ENCODE results near the gene PWP2.

The PWP2 gene

GRCh38 chr21:44107026-44107501 lies at the start of gene PWP2:
PWP2 (plus strand) TSS chr21:44107399; CDS start chr21:44107417, 18 bp downstream.
- DNase-seq, result peak in 1 of 2 donors; percentile 61

DNA sequence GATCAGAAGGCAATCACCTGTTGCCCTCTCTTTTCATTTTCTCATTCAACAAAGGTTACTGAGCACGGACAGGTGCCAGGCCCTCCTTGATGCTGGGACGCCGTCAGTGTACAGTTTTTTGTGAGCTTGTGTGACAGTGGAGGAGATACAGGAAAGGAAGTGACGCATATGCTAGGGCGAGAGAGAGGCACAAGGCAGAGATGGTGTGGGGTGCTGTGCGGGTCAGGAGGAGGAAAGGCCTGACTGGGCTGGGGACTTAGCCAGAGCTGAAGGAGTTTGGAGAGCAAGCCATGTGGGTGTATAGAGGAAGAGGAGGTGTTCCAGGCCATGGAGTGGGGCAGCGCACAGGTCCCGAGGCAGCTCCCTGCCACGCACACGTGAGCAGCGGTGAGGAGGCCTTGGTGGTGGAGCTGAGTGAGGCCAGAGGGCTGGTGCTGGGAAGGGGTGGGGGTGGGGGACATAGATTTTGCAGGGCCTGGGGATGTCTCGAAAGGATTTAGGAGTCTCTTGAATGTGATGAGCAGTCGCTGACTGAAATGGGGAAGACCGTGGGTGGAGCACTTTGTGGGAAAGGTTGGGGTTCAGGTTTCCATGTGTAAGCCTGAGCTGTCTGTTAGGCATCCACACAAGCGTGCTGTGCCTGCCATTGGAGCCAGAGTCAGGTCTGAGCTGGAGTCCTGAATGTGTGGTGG lies 49.1 kb upstream of the PWP2 start:
- peak; percentile 42 to 47 for DNase-seq

GRCh38 chr21:44058652-44058964 lies 48.6 kb upstream of the PWP2 start:
- DNase-seq, result no peak

- DNase-seq, result no peak
Measured at GRCh38 chr21:44058981-44059380, 48.2 kb upstream of the PWP2 start.

DNA sequence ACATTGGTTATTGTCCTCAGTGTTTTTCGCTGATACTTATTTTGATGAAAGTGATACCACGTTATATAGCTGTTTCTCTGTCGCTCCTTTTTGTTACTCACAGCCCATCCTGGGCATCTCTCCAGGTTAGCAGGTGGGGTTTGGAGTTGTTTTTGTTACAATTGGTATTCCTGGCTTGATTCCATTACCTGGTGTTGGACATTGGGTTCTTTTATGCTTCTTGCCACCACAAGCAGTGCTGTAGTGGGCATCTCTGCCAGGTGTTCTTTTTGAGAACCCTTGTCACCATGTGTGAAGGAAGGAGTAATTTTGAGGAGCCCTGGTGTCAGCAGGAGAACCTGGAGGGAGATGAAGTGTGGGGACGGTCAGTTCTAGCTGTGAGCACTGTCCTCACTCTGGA lies 47.5 kb upstream of the PWP2 start:
- DNase-seq, result no peak

DNA sequence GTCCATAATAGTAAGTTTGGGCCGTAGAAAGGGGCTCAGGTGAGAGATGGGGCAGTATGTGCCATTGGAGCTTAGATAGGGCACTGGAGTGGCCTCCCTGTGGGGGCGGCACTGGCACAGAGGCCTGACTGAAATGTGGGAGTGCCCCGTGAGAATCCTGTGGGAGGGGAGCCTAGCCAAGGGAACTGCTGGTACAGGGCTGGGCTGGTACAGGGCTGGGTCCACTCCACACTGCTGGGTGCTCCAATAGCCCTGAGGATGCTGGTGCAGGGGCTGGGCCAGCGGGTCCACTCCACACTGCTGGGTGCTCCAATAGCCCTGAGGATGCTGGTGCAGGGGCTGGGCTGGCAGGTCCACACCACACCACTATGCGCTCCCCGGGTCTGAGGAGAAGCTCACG lies 44.8 kb upstream of the PWP2 start:
- DNase-seq, result no peak

DNA sequence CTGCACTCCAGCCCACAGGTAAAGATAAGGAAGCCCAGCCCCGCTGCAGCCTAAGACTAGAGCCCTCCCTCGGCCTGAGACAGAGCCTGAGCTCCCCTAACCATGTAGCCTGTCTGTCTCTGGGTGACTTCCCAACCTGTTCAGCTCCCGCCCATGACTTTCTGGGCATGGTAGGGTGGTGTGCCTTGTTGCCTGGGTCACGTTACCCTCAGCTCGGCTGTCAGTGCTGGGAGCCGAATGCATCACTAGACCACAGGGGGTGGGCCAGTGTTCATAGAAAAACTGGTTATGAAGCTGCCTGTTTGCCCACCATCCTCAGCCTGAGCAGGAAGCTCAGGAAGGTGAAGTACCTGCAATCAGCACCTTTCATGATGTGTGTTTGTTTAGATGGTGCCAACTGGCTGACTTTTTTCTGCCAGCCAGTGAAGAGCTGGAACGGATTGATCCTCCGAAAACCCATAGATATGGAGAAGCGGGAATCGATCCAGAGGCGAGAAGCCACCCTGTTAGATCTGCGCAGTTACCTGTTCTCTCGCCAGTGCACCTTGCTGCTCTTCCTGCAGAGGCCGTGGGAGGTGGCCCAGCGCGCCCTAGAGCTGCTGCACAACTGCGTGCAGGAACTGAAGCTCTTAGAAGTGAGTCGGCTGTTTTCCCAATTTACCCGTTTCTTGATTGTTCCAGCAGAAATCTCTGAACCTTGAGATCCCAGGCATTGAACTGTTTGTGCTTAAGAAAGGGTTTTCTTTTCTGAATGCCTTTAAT lies 43.9 kb upstream of the PWP2 start:
- no peak for DNase-seq

DNA sequence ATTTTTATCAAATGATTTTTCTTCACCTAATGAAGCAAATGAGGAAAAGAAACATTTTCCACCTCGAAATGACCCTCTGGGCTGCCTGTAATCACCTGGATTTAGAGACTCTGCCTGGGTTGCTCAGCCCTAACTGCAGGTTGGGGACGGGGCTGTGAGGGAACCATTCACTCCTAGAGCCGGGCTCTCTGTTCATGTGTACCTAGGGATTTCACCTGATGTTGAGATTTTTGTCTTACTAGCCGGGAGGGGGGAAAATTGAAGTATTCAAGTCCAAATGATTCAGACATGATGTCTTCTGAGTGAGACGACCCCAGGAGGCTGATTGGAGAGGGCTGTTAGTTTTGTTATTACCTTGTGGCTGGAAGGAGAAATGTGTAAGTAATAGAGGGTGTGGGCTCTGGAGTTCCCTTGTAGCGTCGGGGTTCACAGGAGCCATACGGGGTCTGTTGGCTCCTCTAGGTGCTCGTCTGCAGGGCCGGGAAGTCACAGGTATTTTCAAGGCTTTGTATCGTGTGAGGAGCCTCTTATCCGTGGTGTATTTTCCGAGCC lies 42.3 kb upstream of the PWP2 start:
- DNase-seq, result no peak

DNA sequence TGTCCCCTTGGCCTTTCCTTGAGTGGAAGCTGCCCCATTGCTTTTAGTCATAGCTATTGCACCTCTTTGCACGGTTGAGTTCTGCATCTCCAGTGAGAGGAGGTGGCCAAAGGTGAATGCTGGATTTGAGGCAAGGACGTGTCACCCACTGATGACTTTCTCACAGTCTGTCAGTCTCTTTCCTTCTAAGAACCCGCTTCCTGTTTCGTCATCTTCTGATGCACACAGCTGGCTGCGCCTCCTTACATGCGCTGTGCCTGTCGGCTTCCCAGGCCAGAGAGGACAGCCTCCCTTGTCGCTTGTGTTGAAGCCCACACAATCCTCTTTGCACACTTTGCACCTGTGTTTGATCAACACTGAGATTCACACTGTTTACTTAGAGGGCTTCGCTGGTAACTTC lies 41.8 kb upstream of the PWP2 start:
- DNase-seq, result peak; percentile 57

DNA sequence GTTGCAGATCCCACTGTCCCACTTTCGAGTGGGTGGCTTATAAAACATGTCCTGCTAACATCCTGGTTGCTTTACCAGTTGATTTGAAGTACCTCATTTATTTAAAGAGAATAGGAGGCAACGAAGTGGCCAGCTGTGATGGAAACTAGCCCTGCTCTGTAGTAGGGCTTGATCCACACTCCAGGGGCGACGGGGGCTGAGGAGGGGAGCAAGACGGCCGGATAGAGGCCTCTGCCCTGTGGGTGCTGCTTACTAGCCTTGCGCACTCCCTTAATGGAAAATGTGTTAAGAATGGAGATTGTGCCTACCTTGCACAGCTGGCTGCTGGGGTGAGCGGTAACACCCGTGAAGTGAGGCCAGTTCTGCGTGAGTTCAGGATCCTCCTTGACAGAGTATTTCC lies 41.1 kb upstream of the PWP2 start:
- no peak for DNase-seq

- DNase-seq, result no peak
Measured at GRCh38 chr21:44067011-44067839, 40.0 kb upstream of the PWP2 start.

- no peak for DNase-seq
Measured at GRCh38 chr21:44070391-44070790, 36.8 kb upstream of the PWP2 start.

DNA sequence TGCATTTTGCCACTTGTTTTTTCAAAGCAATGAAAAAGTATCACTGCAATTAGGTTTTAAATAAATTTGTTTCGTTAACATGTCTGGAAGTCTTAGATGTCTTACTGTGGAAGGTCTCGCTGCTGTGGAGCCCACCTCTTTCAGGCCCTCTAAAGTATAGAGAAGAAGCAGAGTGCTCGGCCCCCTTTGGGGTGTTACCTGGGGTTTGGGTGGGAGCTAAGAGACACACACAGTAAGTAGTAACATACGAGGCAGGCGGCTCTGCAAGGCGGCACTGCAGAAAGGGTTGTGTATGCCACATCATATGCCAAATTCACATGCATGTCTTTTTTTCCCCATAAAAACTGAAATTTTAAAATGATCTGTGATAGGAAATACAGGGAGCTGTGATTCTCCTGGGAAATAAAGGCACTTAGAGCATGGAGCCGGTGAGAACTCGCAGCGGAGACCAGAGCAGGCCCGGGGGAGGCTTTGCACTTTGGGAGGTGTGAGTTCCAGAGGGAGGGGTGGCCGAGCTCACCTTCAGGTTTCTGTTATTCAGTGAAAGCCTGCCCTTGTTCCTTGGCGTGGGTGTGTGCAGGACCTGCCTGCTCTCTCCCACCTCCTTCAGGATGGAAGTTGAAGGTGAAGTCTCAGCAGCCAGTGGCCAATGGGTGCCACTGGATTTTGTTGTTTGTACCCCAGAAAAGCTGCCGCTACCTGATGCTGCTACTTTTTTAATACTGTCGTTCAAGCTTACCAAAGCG lies 35.7 kb upstream of the PWP2 start:
- no peak for DNase-seq

DNA sequence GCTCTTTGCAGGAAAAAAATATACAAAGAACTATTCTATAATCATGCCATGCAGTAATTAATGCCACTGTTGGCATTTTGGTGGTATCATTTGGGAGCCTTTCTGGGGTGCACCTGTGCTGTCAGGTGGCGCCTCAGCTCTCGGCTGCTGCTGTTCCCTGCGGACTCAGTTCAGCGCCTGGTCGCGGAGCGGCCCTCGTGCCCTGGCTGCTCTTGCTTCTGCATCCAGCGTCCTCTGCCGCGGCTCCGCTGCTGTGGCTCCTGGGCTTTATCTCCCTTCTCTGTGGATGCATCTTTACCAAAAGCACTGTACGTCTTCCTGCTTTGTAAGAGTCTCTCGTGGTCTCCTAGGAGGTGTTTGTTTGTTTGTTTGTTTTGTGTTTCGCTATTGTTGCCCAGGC lies 35.1 kb upstream of the PWP2 start:
- DNase-seq, result no peak

DNA sequence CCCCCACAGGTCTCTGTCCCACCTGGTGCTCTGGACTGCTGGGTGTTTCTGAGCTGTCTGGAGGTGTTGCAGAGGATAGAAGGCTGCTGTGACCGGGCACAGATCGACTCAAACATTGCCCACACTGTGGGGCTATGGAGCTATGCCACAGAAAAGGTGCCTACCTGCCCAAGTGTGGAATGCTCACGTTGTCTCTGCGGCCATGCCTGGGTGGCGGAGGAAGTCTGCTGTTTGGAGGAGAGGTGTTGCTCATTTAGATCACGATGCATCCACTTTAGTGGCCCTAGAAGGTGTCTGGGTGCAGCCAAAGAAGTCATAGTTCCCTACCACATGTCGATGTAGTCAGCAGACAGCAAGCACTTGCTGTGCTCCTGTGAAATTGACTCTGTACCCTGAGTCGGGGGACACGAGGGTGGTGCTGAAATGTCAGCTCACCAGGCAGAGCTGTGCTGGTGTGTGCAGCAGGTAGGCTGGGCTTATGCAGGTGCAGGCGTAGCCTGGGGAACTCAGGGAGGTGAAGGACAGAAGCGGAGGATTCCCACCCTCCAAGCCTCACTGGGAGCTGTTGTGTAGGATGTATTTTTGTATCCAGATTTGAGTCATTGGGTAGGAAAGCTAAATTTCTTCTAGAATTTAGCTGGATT lies 32.8 kb upstream of the PWP2 start:
- no peak for DNase-seq

- DNase-seq, result no peak
Measured at GRCh38 chr21:44076316-44076715, 30.9 kb upstream of the PWP2 start.

DNA sequence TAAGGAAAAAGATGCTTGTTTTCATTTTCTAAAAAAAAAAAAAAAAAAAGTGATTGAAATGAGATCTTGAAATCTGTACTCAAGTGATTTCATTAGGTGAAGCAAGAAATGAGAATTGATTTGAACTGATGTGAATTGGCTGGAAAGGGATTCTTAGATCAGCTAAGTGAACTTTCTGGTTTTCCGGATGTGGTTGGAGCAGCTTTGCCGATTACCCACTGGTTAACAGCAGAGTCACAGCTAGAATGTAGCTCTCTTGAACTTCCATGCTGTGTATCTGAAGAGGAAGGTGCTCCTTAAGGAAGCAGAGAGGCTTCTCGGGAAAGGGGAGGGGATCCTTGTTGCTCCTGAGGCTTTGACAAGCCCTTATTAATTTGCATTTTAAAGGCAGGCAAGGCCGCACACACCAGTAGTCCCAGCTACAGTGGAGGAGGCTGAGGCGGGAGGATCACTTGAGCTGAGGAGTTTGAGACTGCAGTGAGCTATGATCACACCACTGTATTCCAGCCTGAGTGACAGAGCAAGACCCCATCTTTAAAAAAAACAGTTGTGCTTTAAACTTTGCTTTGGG lies 28.7 kb upstream of the PWP2 start:
- no peak for DNase-seq

DNA sequence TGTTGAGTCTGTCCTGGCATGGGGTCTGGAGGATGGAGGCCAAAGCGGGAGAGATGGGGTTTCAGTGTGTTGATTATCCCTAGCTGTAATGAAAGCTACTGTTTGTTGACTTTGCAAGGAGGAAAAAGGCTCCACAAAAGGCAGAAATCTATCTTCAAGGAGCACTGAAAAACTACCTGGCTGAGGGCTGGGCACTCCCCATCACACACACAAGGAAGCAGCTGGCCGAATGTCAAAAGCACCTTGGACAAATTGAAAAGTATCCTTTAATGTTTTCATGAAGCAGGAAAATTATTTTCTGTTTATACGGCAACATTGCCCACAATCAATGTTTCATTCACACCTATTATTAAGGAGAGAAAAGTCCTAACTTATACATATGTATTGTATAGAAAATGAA lies 27.8 kb upstream of the PWP2 start:
- no peak for DNase-seq

DNA sequence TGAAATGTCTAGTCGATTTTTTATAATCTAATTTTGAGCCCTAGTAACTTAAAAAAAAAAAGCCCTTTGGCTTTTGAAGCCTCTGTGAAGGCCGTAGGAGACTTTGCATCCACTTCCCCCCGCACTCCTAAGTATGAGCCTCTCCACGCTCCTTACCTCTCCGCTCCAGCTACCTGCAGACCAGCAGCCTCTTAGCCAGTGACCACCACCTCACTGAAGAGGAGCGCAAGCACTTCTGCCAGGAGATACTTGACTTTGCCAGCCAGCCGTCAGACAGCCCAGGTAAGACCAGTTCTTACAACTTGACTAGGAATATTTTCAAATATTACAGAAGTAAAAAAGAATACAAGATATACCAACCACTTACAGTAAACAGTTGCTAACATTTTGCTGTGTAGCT lies 27.4 kb upstream of the PWP2 start:
- no peak for DNase-seq

GRCh38 chr21:44082648-44083440 lies 24.4 kb upstream of the PWP2 start:
- DNase-seq, result no peak

Data from stimulated activated CD4-positive, alpha-beta T cell treated with anti-CD3 and anti-CD28 coated beads, Interleukin-2, amount 100 ng/mL, for 48 hours (primary cell).